T-cell (primary cell): ENCODE measurements around the gene PSPC1. TPM values are rescaled to one million over a fixed set of nuclear protein-coding genes. Genes with fewer than 3 reads are reported as not detected.
A peak's percentile ranks its signal among the peaks of the same experiment; 100 is the strongest.

Experiments
- ATAC-seq, 4 experiments: fragments of 200-7000 bp in 3 of 4; fragments of 150-1000 bp in 1 of 4; cut with Tn5 transposase; replicated peaks in 1 of 4; 1 replicate in 3 of 4; 2 replicates in 1 of 4; pipeline ENCODE4 v1.10.0; 2021; ENCODE audit warnings: moderate library complexity in 3 of 4, mild to moderate bottlenecking in 2 of 4, moderate number of reproducible peaks in 1 of 4
- CTCF ChIA-PET, 2 donors: fragments of 300-600 bp; sonication (Branson Sonifier 250); formaldehyde crosslinking; loops; one replicate each; lab custom pipeline; 2022; ENCODE audit warnings: antibody characterized with exemption in 2 of 2; lab: Charles Lee
- POLR2A ChIA-PET, 2 donors: fragments of 300-600 bp; sonication (Branson Sonifier 250); formaldehyde crosslinking; loops; one replicate each; lab custom pipeline; 2022; ENCODE audit warnings: antibody characterized with exemption in 2 of 2; lab: Charles Lee
- DNase-seq, 35 experiments: peaks; one replicate each; pipeline versions ENCODE4 v3.0.0 to v3.0.0-alpha.2; 2013 to 2023
- H3K27ac ChIP-seq: one replicate; pipeline ENCODE4 v1.5.1; 2013; ENCODE audit warnings: low read length
- H3K27me3 ChIP-seq, 2 experiments: replicated peaks in 1 of 2; 1 replicate in 1 of 2; 2 replicates in 1 of 2; pipeline versions ENCODE4 v1.6.1 to v1.7.0; 2013; ENCODE audit warnings: low read length in 1 of 2, mixed read lengths in 1 of 2; ENCODE audit not compliant: control insufficient read depth in 2 of 2, insufficient read depth in 2 of 2; ENCODE audit errors: extremely low read depth in 1 of 2
- H3K36me3 ChIP-seq, 2 donors: 1 replicate in 1 of 2; 2 replicates in 1 of 2; pipeline versions ENCODE4 v1.6.1 to v1.7.0; 2013; ENCODE audit warnings: low read length in 1 of 2; ENCODE audit not compliant: control insufficient read depth in 2 of 2, insufficient read depth in 1 of 2; ENCODE audit errors: extremely low read depth in 1 of 2
- H3K4me1 ChIP-seq, 2 experiments: 1 replicate in 1 of 2; 2 replicates in 1 of 2; pipeline versions ENCODE4 v1.6.1 to v1.7.0; 2013; ENCODE audit warnings: low read length in 2 of 2, mixed read lengths in 1 of 2; ENCODE audit not compliant: insufficient read depth in 2 of 2, control insufficient read depth in 1 of 2; ENCODE audit errors: extremely low read depth in 1 of 2
- H3K4me3 ChIP-seq, 2 donors: 1 replicate in 1 of 2; 2 replicates in 1 of 2; pipeline versions ENCODE4 v1.5.1 to v1.7.0; 2013; ENCODE audit warnings: mild to moderate bottlenecking in 2 of 2, low read length in 1 of 2, moderate library complexity in 1 of 2; ENCODE audit not compliant: control insufficient read depth in 1 of 2; ENCODE audit errors: extremely low read depth in 1 of 2
- H3K9me3 ChIP-seq: 2 replicates; pipeline ENCODE4 v1.7.0; 2013
- H3K27ac Mint-ChIP-seq, 2 donors: one replicate each; pipeline ENCODE4 v1.8.0; 2020 to 2021; ENCODE audit warnings: mild to moderate bottlenecking in 2 of 2, mixed read lengths in 2 of 2
- H3K27me3 Mint-ChIP-seq, 2 donors: one replicate each; pipeline ENCODE4 v1.8.0; 2021 to 2022; ENCODE audit warnings: mixed read lengths in 2 of 2
- H3K36me3 Mint-ChIP-seq: one replicate; pipeline ENCODE4 v1.8.0; 2021; ENCODE audit warnings: mixed read lengths
- H3K4me1 Mint-ChIP-seq, 3 donors: one replicate each; pipeline ENCODE4 v1.8.0; 2020 to 2022; ENCODE audit warnings: mixed read lengths in 3 of 3, mild to moderate bottlenecking in 1 of 3
- H3K4me3 Mint-ChIP-seq, 3 donors: one replicate each; pipeline ENCODE4 v1.8.0; 2020 to 2022; ENCODE audit warnings: mild to moderate bottlenecking in 3 of 3, mixed read lengths in 3 of 3, moderate library complexity in 3 of 3
- H3K9me3 Mint-ChIP-seq, 3 donors: one replicate each; pipeline ENCODE4 v1.8.0; 2020 to 2022; ENCODE audit warnings: mixed read lengths in 3 of 3
- WGBS: methylation state at CpG from one replicate; pipeline ENCODE4 v1.1.5; 2013; ENCODE audit warnings: missing lambda C conversion rate; ENCODE audit not compliant: insufficient coverage; 5-methylcytosine and 5-hydroxymethylcytosine counted together
- total RNA-seq, 35 experiments: library from RNA in 6 of 35; stranded (reverse) in 6 of 35; fragments of 120-200 nt in 1 of 35; gene quantifications; one replicate each; pipeline versions ENCODE4 v1.2.1 to v1.2.4 and lab custom pipeline; 2013 to 2026

The PSPC1 gene
- total RNA-seq, 5 donors from 2014 or later (not counting 1 experiment from before 2014, with no cell fraction given): 78.4 to 94.0 (median 87.2) TPM

- peaks cover 0 to 10% of the 10 kb centered on the region in 2 donors for H3K36me3 ChIP-seq
- ChIA-PET CTCF (interaction anchor here in 1 of 2 donors (0.6 kb wide), 1 partner anchor 202 kb away, joined by 3 read pairs; no protein-coding TSS in a partner anchor), POLR2A (no interaction called here)
- H3K9me3 Mint-ChIP-seq: no peaks in the 10 kb centered on the region
- H3K4me1 Mint-ChIP-seq: peaks cover 32 to 40% (median 38%) of the 10 kb centered on the region in 3 donors
- peak overlapping the region in 1 of 2 donors; percentile 5 for H3K27ac Mint-ChIP-seq
- peaks cover 16% of the 10 kb centered on the region for H3K36me3 Mint-ChIP-seq
- no peaks in the 10 kb centered on the region for H3K27me3 ChIP-seq
- H3K4me1 ChIP-seq: peaks cover 4 to 6% of the 10 kb centered on the region in 2 experiments
- H3K4me3 Mint-ChIP-seq: no peak overlapping the region
- ATAC-seq (no peak), DNase-seq (no peak)
- no peaks in the 10 kb centered on the region for H3K27me3 Mint-ChIP-seq
- no peaks in the 10 kb centered on the region for H3K9me3 ChIP-seq
- no peak overlapping the region for H3K4me3 ChIP-seq
- H3K27ac ChIP-seq: no peak overlapping the region
These were observed 97.3 kb downstream of the PSPC1 start for GRCh38 chr13:19685437-19685836.

- Histone ChIP-seq H3K36me3 (peaks cover 0 to 6% of the 10 kb centered on the region in 2 donors), H3K27me3 (no peaks in the 10 kb centered on the region), H3K27ac (no peak overlapping the region), H3K4me1 (peaks cover 4 to 6% of the 10 kb centered on the region in 2 experiments), H3K9me3 (no peaks in the 10 kb centered on the region), H3K4me3 (no peak overlapping the region)
- H3K4me1 Mint-ChIP-seq: peaks cover 32 to 40% (median 38%) of the 10 kb centered on the region in 3 donors
- peaks cover 13% of the 10 kb centered on the region for H3K36me3 Mint-ChIP-seq
- ChIA-PET CTCF (interaction anchor here in 1 of 2 donors (0.6 kb wide), 1 partner anchor 202 kb away, joined by 3 read pairs; no protein-coding TSS in a partner anchor), POLR2A (no interaction called here)
- H3K27me3 Mint-ChIP-seq: no peaks in the 10 kb centered on the region
- no peak overlapping the region for H3K4me3 Mint-ChIP-seq
- H3K9me3 Mint-ChIP-seq: no peaks in the 10 kb centered on the region
- DNase-seq (no peak), ATAC-seq (no peak)
- 92% methylated on average over 2 of the region's 5 CpGs for WGBS
- H3K27ac Mint-ChIP-seq: peak overlapping the region in 1 of 2 donors; percentile 44
These were observed 97.7 kb downstream of the PSPC1 start for GRCh38 chr13:19685034-19685433.

GRCh38 chr13:19681517-19681916 lies 101.2 kb downstream of the PSPC1 start:
- Histone ChIP-seq H3K36me3 (peaks cover 0 to 12% of the 10 kb centered on the region in 2 donors), H3K27me3 (no peaks in the 10 kb centered on the region), H3K4me1 (peaks cover 4 to 6% of the 10 kb centered on the region in 2 experiments), H3K4me3 (no peak overlapping the region), H3K9me3 (no peaks in the 10 kb centered on the region), H3K27ac (no peak overlapping the region)
- ATAC-seq (peak in 2 of 4 experiments; percentile 37 to 72), DNase-seq (peak in 1 of 35 experiments; percentile 8)
- Mint-ChIP-seq H3K4me3 (no peak overlapping the region), H3K36me3 (peaks cover 23% of the 10 kb centered on the region), H3K27ac (peak overlapping the region; percentile 58 to 62), H3K27me3 (no peaks in the 10 kb centered on the region), H3K9me3 (no peaks in the 10 kb centered on the region), H3K4me1 (peaks cover 36 to 46% (median 38%) of the 10 kb centered on the region in 3 donors)
- WGBS: 33% methylated on average over 1 of the region's 2 CpGs
- ChIA-PET POLR2A (no interaction called here), CTCF (no interaction called here)

DNA sequence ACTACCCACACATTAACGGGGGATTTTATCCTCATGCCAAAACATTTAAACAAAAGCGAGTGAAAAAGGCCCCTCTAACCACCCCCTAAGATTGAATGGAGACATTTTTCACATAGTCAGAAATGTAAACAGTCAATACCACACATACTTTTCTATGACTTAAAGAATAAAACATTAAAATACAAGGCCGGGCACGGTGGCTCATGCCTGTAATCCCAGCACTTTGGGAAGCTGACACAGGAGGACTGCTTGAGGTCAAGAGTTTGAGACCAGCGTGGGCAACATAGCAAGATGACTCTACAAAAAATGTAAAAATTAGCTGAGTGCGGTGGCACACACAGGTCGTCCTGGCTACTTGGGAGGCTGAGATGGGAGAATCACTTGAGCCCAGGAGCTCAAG lies 102.0 kb downstream of the PSPC1 start:
- H3K4me1 Mint-ChIP-seq: peaks cover 33 to 40% (median 34%) of the 10 kb centered on the region in 3 donors
- peaks cover 30% of the 10 kb centered on the region for H3K36me3 Mint-ChIP-seq
- ChIA-PET POLR2A (no interaction called here), CTCF (no interaction called here)
- DNase-seq (no peak), ATAC-seq (no peak)
- no peak overlapping the region for H3K4me3 Mint-ChIP-seq
- Histone ChIP-seq H3K27ac (no peak overlapping the region), H3K4me3 (no peak overlapping the region), H3K36me3 (peaks cover 0 to 19% of the 10 kb centered on the region in 2 donors), H3K27me3 (no peaks in the 10 kb centered on the region), H3K9me3 (no peaks in the 10 kb centered on the region), H3K4me1 (peaks cover 4 to 6% of the 10 kb centered on the region in 2 experiments)
- peak overlapping the region; percentile 19 to 44 for H3K27ac Mint-ChIP-seq
- no peaks in the 10 kb centered on the region for H3K9me3 Mint-ChIP-seq
- no peaks in the 10 kb centered on the region for H3K27me3 Mint-ChIP-seq
- WGBS: 100% methylated on average over 5 of the region's 7 CpGs

GRCh38 chr13:19676168-19676567 lies 106.6 kb downstream of the PSPC1 start:
- Histone ChIP-seq H3K36me3 (peaks cover 7 to 55% of the 10 kb centered on the region in 2 donors), H3K4me1 (no peaks in the 10 kb centered on the region), H3K4me3 (no peak overlapping the region), H3K27ac (no peak overlapping the region), H3K27me3 (no peaks in the 10 kb centered on the region), H3K9me3 (no peaks in the 10 kb centered on the region)
- DNase-seq: no peak
- POLR2A ChIA-PET: no interaction called here
- Mint-ChIP-seq H3K36me3 (peaks cover 55% of the 10 kb centered on the region), H3K27ac (peak overlapping the region; percentile 41 to 77), H3K27me3 (no peaks in the 10 kb centered on the region), H3K4me3 (no peak overlapping the region), H3K4me1 (peaks cover 0 to 5% (median 5%) of the 10 kb centered on the region in 3 donors), H3K9me3 (no peaks in the 10 kb centered on the region)
- no CpG with 5 or more reads among the region's 3 CpGs for WGBS
- CTCF ChIA-PET: no interaction called here
- ATAC-seq: no peak

GRCh38 chr13:19674898-19675297 lies 107.8 kb downstream of the PSPC1 start:
- Histone ChIP-seq H3K27ac (no peak overlapping the region), H3K9me3 (no peaks in the 10 kb centered on the region), H3K27me3 (no peaks in the 10 kb centered on the region), H3K4me3 (no peak overlapping the region), H3K36me3 (peaks cover 13 to 67% of the 10 kb centered on the region in 2 donors), H3K4me1 (no peaks in the 10 kb centered on the region)
- H3K27ac Mint-ChIP-seq: peak overlapping the region in 1 of 2 donors; percentile 6
- H3K9me3 Mint-ChIP-seq: no peaks in the 10 kb centered on the region
- CTCF ChIA-PET: interaction anchor here in 1 of 2 donors (0.6 kb wide), 1 partner anchor 132 kb away, joined by 3 read pairs; no protein-coding TSS in a partner anchor
- H3K27me3 Mint-ChIP-seq: no peaks in the 10 kb centered on the region
- peaks cover 0 to 5% (median 5%) of the 10 kb centered on the region in 3 donors for H3K4me1 Mint-ChIP-seq
- DNase-seq: no peak
- H3K36me3 Mint-ChIP-seq: peaks cover 64% of the 10 kb centered on the region
- no peak for ATAC-seq
- no peak overlapping the region for H3K4me3 Mint-ChIP-seq
- WGBS: 94% methylated on average over 3 of the region's 10 CpGs
- POLR2A ChIA-PET: no interaction called here
